Mesothelial cell of epicardium (in vitro differentiated cells): Measurements from ENCODE around the gene TLK2. TPM values are rescaled to one million over a fixed set of nuclear protein-coding genes. Genes with fewer than 3 reads are reported as not detected.
"Not testable (repeated sequence)": the region's sequence is repeated elsewhere in the genome, so short reads cannot be mapped to it uniquely, and the experiment has no call there.

Experiments
- DNase-seq, 2 experiments: peaks; one replicate each; pipeline ENCODE4 v3.0.0; 2021; ENCODE audit warnings: low spot score in 2 of 2; ENCODE audit not compliant: unreplicated experiment in 2 of 2
- H3K27ac Mint-ChIP-seq: 2 replicates; pipeline ENCODE4 v1.8.0; 2021; ENCODE audit warnings: mixed read lengths
- H3K27me3 Mint-ChIP-seq: 2 replicates; pipeline ENCODE4 v1.8.0; 2021; ENCODE audit warnings: low read depth, mixed read lengths
- H3K36me3 Mint-ChIP-seq: 2 replicates; pipeline ENCODE4 v1.8.0; 2021; ENCODE audit warnings: mixed read lengths
- H3K4me1 Mint-ChIP-seq: 2 replicates; pipeline ENCODE4 v1.8.0; 2021; ENCODE audit warnings: mixed read lengths
- H3K4me3 Mint-ChIP-seq: 2 replicates; pipeline ENCODE4 v1.8.0; 2021; ENCODE audit warnings: mild to moderate bottlenecking, moderate library complexity, mixed read lengths
- H3K9me3 Mint-ChIP-seq: 2 replicates; pipeline ENCODE4 v1.8.0; 2021; ENCODE audit warnings: mixed read lengths
- CTCF ChIP-seq: fragments of 200-600 bp; sonication (generic); IDR thresholded peaks from one replicate; pipeline ENCODE4 v1.5.0; 2021; ENCODE audit warnings: antibody characterized with exemption; ENCODE audit not compliant: unreplicated experiment
- total RNA-seq: library from RNA; stranded (reverse); gene quantifications from 3 replicates; pipeline ENCODE4 v1.2.1, GENCODE V29; 2021

TLK2 gene
- total RNA-seq, 1 donor from 2014 or later, result 61.6 TPM

GRCh38 chr17:62588109-62588508, 109.5 kb downstream of the TLK2 start:
- H3K9me3 Mint-ChIP-seq, result no peaks in the 10 kb centered on the region
- H3K27me3 Mint-ChIP-seq, result no peaks in the 10 kb centered on the region
- H3K36me3 Mint-ChIP-seq, result peaks cover 27% of the 10 kb centered on the region
- no peaks in the 10 kb centered on the region for H3K4me1 Mint-ChIP-seq
- no peak for TF ChIP-seq CTCF
- no peak overlapping the region for H3K4me3 Mint-ChIP-seq
- DNase-seq, result no peak
- no peak overlapping the region for H3K27ac Mint-ChIP-seq

GRCh38 chr17:62591333-62591732, 112.7 kb downstream of the TLK2 start:
- H3K36me3 Mint-ChIP-seq, result peaks cover 33% of the 10 kb centered on the region
- H3K9me3 Mint-ChIP-seq, result peaks cover 7% of the 10 kb centered on the region
- TF ChIP-seq CTCF, result no peak
- no peaks in the 10 kb centered on the region for H3K4me1 Mint-ChIP-seq
- no peak overlapping the region for H3K27ac Mint-ChIP-seq
- H3K27me3 Mint-ChIP-seq, result no peaks in the 10 kb centered on the region
- DNase-seq, result no peak
- no peak overlapping the region for H3K4me3 Mint-ChIP-seq

GRCh38 chr17:62591822-62592221, 113.2 kb downstream of the TLK2 start:
- DNase-seq, H3K27ac Mint-ChIP-seq, H3K27me3 Mint-ChIP-seq, H3K4me1 Mint-ChIP-seq, H3K4me3 Mint-ChIP-seq: not testable (repeated sequence)
- Mint-ChIP-seq H3K36me3 (peaks cover 38% of the 10 kb centered on the region), H3K9me3 (peaks cover 12% of the 10 kb centered on the region)

GRCh38 chr17:62592341-62593099, 113.9 kb downstream of the TLK2 start:
- Mint-ChIP-seq H3K27ac (peak overlapping the region; percentile 2), H3K4me3 (no peak overlapping the region), H3K36me3 (peaks cover 41% of the 10 kb centered on the region), H3K4me1 (no peaks in the 10 kb centered on the region), H3K27me3 (no peaks in the 10 kb centered on the region), H3K9me3 (peaks cover 18% of the 10 kb centered on the region)
- no peak for TF ChIP-seq CTCF
- DNase-seq, result no peak

GRCh38 chr17:62595484-62595883, 116.9 kb downstream of the TLK2 start:
- no peak for DNase-seq
- H3K4me3 Mint-ChIP-seq, result no peak overlapping the region
- no peak overlapping the region for H3K27ac Mint-ChIP-seq
- TF ChIP-seq CTCF, result no peak
- peaks cover 57% of the 10 kb centered on the region for H3K36me3 Mint-ChIP-seq
- H3K27me3 Mint-ChIP-seq, result no peaks in the 10 kb centered on the region
- H3K4me1 Mint-ChIP-seq, result no peaks in the 10 kb centered on the region
- H3K9me3 Mint-ChIP-seq, result peaks cover 18% of the 10 kb centered on the region

GRCh38 chr17:62596662-62597061, 118.0 kb downstream of the TLK2 start:
- Mint-ChIP-seq H3K27ac (no peak overlapping the region), H3K36me3 (peaks cover 62% of the 10 kb centered on the region), H3K4me3 (no peak overlapping the region), H3K27me3 (no peaks in the 10 kb centered on the region), H3K4me1 (no peaks in the 10 kb centered on the region), H3K9me3 (peaks cover 18% of the 10 kb centered on the region)
- no peak for DNase-seq
- TF ChIP-seq CTCF, result no peak
